ENCODE measurements around the gene HSDL1. TPM values are rescaled to one million over a fixed set of nuclear protein-coding genes. Genes with fewer than 3 reads are reported as not detected.
A peak's percentile ranks its signal among the peaks of the same experiment; 100 is the strongest.
"Not testable (repeated sequence)": the region's sequence is repeated elsewhere in the genome, so short reads cannot be mapped to it uniquely, and the experiment has no call there.

HSDL1 gene
- total RNA-seq, 1 donor from 2014 or later = 22.9 TPM

DNA sequence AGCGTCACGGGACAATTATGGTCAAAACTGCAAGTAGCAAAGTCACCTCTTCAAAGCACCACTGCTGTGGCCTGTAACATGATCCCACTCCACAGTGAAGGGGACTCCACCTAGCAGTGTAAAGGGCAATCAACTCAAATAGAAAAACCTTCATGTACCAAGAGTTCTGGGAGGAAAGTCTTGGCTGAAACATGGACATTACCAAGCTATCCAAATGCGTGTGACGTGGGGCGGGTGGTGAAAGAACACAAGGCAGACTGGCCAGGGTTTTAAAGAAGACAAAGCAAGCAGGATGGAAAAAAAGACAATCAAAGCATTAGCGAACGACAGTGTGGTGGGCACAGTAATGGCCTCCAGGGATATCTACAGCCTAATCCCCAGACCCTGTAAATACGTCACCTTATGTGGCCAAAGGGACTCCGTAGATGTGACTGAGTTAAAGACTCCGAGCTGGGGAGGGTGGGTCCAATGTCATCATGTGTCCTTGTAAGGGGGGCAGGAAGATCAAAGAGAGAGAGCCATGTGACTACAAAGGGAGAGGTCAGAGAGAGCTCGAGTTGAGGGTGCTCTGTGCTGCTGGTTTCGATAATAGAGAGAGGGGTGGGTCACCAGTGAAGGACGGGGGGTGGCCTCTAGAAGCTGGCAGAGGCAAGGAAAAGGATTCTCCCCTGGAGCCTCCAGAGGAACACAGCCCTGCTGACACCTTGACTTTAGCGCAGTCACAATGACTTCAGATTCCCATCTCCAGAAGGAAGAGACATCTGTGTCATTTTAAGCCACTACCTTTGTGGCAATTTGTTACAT is 6.0 kb downstream of the HSDL1 start:
- DNase-seq (ENCODE audit: low spot score) = no peak

GRCh38 chr16:84138500-84138823 is 6.5 kb downstream of the HSDL1 start:
- no peak for DNase-seq (ENCODE audit: low spot score)

DNA sequence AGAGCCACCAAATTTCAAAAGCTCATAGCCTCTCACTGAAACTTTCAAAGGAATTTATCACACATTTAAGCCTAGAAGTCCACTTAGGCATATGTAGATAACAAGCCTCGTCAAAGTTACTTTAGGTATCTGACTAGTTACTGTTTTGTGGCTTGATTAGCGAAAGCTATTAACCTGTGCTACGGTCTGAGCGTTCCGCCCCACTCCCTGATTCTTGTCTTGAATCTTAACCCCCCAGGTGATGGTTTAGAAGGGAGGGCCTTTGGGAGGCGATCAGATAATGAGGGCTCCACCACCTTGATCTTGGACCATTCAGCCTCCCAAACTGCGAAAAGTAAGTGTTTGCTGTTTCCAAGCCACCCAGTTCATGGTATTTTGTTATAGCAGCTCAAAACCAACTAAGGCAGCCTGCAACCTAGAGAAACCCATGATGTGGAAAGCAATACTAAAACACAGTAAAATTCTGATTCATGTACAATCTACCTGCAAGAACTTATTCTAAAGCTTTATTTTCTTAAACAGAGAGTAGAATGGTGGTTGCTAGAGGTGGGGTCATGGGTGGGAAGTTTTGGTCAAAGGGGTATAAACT is 7.1 kb downstream of the HSDL1 start:
- DNase-seq (ENCODE audit: low spot score) = no peak

- DNase-seq (ENCODE audit: low spot score) = no peak
Observed at GRCh38 chr16:84137287-84137686, 7.7 kb downstream of the HSDL1 start.

- no peak for DNase-seq (ENCODE audit: low spot score)
Observed at GRCh38 chr16:84136331-84137125, 8.4 kb downstream of the HSDL1 start.

- no peak for DNase-seq (ENCODE audit: low spot score)
Observed at GRCh38 chr16:84132527-84133285, 12.3 kb downstream of the HSDL1 start.

DNA sequence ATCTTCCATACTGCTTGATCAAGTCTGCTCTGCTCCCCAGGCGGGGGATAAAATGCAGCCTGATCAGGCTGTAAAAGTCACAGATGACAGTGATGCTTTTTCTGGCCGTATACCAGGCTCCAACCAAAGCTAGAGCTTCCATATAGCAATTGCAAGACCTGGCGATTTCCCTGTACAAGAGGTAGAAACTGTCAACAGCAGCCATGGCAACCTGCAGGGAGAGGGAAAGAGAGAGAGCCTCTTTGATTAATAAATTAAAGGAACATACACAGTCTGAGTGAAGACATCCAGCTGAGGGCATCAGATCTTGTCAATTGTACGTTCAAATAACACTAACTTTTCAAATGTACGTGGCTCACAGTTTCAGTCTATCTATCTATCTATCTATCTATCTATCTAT is 13.9 kb downstream of the HSDL1 start:
- no peak for DNase-seq (ENCODE audit: low spot score)

- no peak for DNase-seq (ENCODE audit: low spot score)
Observed at GRCh38 chr16:84124257-84125073, 20.5 kb downstream of the HSDL1 start.

DNA sequence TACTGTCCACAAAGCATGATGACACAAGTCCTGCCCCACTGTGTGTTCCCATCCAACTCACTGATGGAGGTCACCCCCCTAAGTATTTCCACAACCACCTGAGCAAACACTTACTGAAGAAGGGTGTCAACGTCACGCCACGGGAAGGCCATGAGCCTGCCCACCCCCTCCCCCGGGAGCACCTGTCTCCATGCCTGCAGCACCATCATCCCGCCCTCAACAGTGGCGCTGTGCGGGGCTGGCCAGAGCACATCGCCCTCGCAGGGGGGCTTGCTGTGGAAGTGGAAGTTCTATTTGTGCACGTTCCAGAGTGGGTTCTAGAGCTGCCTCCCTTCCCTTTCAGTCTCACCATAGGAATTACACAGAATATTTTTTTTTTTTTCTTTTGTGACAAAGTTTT is 24.0 kb downstream of the HSDL1 start:
- no peak for DNase-seq (ENCODE audit: low spot score)

GRCh38 chr16:84120023-84120422 is 25.0 kb downstream of the HSDL1 start:
- DNase-seq (ENCODE audit: low spot score) = no peak

- DNase-seq (ENCODE audit: low spot score) = no peak
Observed at GRCh38 chr16:84119368-84119767, 25.6 kb downstream of the HSDL1 start.

- DNase-seq (ENCODE audit: low spot score) = not testable (repeated sequence)
Observed at GRCh38 chr16:84118315-84118714, 26.7 kb downstream of the HSDL1 start.

- DNase-seq (ENCODE audit: low spot score) = no peak
Observed at GRCh38 chr16:84117494-84117843, 27.5 kb downstream of the HSDL1 start.

GRCh38 chr16:84116720-84117493 is 28.1 kb downstream of the HSDL1 start, which contains the start of gene MBTPS1:
TSS of gene MBTPS1 (minus strand) at chr16:84116942. CDS start at chr16:84101783, 15,159 bp downstream.
- DNase-seq (ENCODE audit: low spot score) = peak; percentile 99

DNA sequence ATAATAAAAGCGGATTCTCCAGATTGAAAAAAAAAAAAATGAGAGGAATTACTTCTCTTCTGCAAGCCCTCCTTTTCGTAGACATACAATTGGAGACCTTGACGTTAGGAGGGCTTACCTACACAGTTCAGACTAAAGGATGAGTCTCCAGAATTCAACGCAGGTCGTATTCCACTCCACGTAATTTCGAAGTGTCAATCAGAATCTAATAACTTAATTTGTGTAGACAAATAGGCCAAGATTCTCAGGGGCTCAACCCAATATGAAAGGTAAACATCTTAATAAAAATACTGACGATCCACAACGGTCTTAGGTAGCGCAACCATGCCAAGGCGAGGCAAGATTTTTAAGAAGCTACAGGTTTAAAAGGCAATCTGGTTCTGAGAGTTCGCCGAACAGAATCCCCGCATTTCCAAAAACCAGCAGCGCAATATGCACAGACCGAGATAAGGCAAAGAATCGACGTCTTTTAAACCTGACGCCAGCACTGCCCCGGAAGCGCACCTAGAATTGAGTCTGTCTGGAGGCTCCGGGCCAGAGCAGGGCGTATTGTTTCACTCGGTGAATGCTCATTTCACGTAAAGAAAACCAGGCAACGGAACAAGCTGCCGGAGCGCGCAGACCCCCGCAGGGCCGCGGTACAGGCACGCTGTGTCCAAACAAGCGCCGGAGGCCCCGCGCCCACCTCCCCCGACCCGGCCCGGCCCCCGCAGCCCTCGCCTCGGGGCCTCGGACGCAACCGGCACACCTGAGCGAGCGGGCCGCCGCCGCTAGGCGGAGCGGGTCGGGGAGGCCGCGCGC is 28.9 kb downstream of the HSDL1 start:
- no peak for DNase-seq (ENCODE audit: low spot score)

DNA sequence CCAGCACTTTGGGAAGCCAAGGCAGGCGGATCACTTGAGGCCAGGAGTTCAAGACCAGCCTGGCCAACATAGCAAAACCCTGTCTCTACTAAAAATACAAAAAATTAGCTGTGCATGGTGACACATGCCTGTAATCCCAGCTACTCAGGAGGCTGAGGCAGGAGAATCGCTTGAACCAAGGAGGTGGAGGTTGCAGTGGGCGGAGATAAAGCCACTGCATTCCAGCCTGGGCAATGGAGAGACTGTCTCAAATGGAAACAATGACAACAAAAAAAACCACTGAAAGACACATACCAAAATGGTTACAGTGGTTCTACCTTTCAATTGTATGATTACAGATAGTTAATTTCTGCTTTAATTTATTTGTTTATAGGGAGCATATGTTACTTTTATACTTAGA is 33.0 kb downstream of the HSDL1 start:
- DNase-seq (ENCODE audit: low spot score) = not testable (repeated sequence)

- DNase-seq (ENCODE audit: low spot score) = no peak
Observed at GRCh38 chr16:84111525-84111924, 33.5 kb downstream of the HSDL1 start.

- no peak for DNase-seq (ENCODE audit: low spot score)
Observed at GRCh38 chr16:84110527-84110926, 34.5 kb downstream of the HSDL1 start.

DNA sequence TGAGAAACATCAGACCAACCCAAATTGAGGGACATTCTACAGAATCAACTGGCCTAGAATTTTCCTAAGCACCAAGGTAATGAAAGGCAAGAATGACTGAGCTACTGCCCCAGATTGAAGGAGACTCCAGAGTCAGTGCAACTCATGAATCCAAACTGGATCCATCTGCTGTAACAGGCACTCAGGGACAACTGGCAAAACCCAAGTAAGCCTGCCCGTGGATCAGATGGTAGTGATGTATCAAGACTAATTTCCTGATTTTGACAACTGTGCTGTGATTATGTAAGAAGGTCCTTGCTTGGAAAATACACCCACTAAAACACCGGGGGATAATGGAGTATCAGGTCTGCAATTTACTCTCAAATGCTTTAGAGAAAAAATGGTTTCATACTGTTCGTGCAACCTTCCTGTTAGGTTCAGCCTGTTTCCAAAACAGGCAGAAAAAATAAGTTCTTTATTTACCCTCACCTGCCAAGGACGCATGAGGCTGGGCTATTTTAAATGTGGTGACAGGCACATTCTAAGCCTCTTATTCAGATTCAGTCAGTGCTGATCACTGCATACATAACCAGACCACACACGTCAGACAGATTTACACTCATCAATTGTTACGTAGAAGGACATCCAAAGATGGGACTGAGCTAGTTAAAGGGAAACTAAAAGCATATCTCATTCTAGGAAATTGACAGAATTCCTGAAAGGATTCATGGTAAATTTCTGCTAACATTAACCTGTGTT is 35.2 kb downstream of the HSDL1 start:
- DNase-seq (ENCODE audit: low spot score) = no peak

Measured in umbilical cord (tissue), 2 donors.